Upper lobe of left lung (tissue), 6 donors: ENCODE measurements around the gene PPP2R3B. TPM values are rescaled to one million over a fixed set of nuclear protein-coding genes. Genes with fewer than 3 reads are reported as not detected.
"Not testable (repeated sequence)": the region's sequence is repeated elsewhere in the genome, so short reads cannot be mapped to it uniquely, and the experiment has no call there.

Experiments used
- ATAC-seq, 2 donors: fragments of 200-7000 bp; cut with Tn5 transposase; one replicate each; pipeline ENCODE4 v1.9.1; 2022; ENCODE audit warnings: mild to moderate bottlenecking in 2 of 2, moderate library complexity in 2 of 2; ENCODE audit not compliant: low FRiP score in 2 of 2
- DNase-seq, 2 donors: peaks; one replicate each; pipeline ENCODE4 v3.0.0-alpha.2; 2019 to 2020
- H3K27ac ChIP-seq, 4 donors: fragments of 200-600 bp; sonication (generic); one replicate each; pipeline ENCODE4 v1.5.1; 2016 to 2019
- H3K27me3 ChIP-seq, 4 donors: fragments of 200-600 bp; sonication (generic); one replicate each; pipeline ENCODE4 v1.5.1; 2017 to 2019
- H3K36me3 ChIP-seq, 4 donors: fragments of 200-600 bp; sonication (generic); one replicate each; pipeline ENCODE4 v1.5.1; 2016 to 2019
- H3K4me1 ChIP-seq, 4 donors: fragments of 200-600 bp; sonication (generic); one replicate each; pipeline ENCODE4 v1.5.1; 2018 to 2019
- H3K4me3 ChIP-seq, 4 donors: fragments of 200-600 bp; sonication (generic); one replicate each; pipeline ENCODE4 v1.5.1; 2017 to 2019; ENCODE audit warnings: mild to moderate bottlenecking in 2 of 4, moderate library complexity in 1 of 4
- H3K9me3 ChIP-seq, 4 donors: fragments of 200-600 bp; sonication (generic); one replicate each; pipeline ENCODE4 v1.5.1; 2018 to 2019
- EP300 ChIP-seq, 4 donors: sonication (generic); formaldehyde crosslinking; IDR thresholded peaks; one replicate each; pipeline ENCODE4 v1.5.1; 2017; ENCODE audit warnings: antibody characterized with exemption in 4 of 4, control low read depth in 2 of 4
- POLR2A ChIP-seq, 4 donors: fragments of 450-650 bp; IDR thresholded peaks; one replicate each; pipeline ENCODE4 v1.5.1; 2016 to 2017; ENCODE audit warnings: antibody characterized with exemption in 4 of 4, mild to moderate bottlenecking in 2 of 4
- POLR2AphosphoS5 ChIP-seq, 2 donors: sonication (generic); formaldehyde crosslinking; IDR thresholded peaks; one replicate each; pipeline ENCODE4 v1.5.1; 2017; ENCODE audit warnings: antibody characterized with exemption in 2 of 2
- WGBS, 2 donors: methylation state at CpG; one replicate each; pipeline ENCODE4 v1.1.5; 2017 to 2018; 5-methylcytosine and 5-hydroxymethylcytosine counted together
- total RNA-seq, 6 donors: library from RNA; depleted of rRNA in 4 of 6; stranded (reverse); fragments of >200 nt in 4 of 6; gene quantifications; one replicate each; pipeline versions ENCODE4 v1.1.0 to v1.2.1, GENCODE V29; 2016 to 2021
- TF ChIP-seq, protein P1 (sequence below), 6 experiments: fragments of 450-650 bp in 4 of 6; fragments of 200-600 bp in 2 of 6; sonication (generic) in 2 of 6; IDR thresholded peaks; one replicate each; pipeline ENCODE4 v1.5.1; 2016 to 2019; ENCODE audit warnings: antibody characterized with exemption in 6 of 6
- donor health status: DM: no; HTN: no; CAD: no; lungs with moderate emphysema.
- donor health status: DM: no; HTN: yes; CAD: no; lungs with severe emphysema.

The PPP2R3B gene, protein sequence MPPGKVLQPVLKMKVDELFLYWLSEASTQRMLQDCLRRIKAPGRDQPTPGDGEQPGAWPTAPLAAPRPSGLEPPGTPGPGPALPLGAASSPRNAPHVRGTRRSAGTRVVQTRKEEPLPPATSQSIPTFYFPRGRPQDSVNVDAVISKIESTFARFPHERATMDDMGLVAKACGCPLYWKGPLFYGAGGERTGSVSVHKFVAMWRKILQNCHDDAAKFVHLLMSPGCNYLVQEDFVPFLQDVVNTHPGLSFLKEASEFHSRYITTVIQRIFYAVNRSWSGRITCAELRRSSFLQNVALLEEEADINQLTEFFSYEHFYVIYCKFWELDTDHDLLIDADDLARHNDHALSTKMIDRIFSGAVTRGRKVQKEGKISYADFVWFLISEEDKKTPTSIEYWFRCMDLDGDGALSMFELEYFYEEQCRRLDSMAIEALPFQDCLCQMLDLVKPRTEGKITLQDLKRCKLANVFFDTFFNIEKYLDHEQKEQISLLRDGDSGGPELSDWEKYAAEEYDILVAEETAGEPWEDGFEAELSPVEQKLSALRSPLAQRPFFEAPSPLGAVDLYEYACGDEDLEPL
- total RNA-seq, result 10 to 100 TPM in 5 of 6 donors, 1 to 10 TPM in 1; 8.7 to 72.3 (median 15.1) TPM

DNA sequence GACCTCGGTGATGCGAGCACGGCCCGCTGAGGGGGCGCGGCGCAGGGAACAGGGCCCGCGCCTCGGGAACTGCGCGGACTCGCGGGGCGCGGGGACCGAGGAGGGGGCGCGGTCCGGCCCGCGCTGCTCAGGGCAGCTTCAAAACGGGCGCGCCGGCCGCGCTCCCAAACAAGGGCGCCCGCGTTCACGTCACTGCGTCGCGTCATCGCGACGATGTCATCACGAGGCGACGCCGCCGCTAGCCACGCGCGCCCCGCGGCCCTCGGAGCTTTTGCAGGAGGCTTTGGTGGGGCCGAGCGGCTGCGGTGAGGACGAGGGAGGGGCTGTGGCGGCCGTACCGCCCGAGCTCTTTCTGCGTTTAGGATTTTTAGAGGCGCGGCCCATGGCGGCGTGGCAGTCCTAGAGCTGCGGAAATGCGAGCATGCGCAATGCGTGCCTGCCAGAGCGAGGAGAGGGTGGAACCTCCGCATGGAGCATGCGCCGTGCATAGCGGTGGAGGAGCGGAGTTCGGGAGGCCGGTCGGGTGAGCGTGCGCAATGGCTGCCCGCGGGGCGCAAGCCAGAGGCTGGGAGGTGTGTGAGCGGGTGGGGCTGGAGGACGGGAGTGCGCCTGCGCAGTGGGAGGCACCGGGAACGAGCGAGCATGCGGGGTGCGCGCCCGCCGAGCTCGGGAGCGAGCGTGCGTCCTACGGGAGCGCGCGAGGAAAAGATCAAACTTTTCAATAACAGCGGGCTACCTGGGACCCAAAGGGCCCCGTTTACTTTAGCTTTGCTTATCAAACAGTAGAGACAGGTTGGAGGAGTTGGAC, at the start of gene PPP2R3B:
PPP2R3B (minus strand) TSS at position 140 of the 808 bp plus-strand sequence. CDS start 216 bp downstream, outside the sequence.
- peaks cover 6 to 18% (median 6%) of the 10 kb centered on the region in 4 donors for H3K4me1 ChIP-seq
- DNase-seq (peak; percentile 99), ATAC-seq (peak; percentile 100)
- H3K27ac ChIP-seq, result peak within 1 kb of the TSS; percentile 99 to 100 (median 100)
- no peaks in the 10 kb centered on the region for H3K36me3 ChIP-seq
- no peaks in the 10 kb centered on the region for H3K27me3 ChIP-seq
- TF ChIP-seq EP300 (IDR thresholded peaks at IDR 0.05) (no peak), POLR2AphosphoS5 (IDR thresholded peaks at IDR 0.05) (peak; percentile 78 to 82), POLR2A (IDR thresholded peaks at IDR 0.05) (peak in 3 of 4 donors; percentile 51 to 78 (median 75))
- TF ChIP-seq, protein P1, sequence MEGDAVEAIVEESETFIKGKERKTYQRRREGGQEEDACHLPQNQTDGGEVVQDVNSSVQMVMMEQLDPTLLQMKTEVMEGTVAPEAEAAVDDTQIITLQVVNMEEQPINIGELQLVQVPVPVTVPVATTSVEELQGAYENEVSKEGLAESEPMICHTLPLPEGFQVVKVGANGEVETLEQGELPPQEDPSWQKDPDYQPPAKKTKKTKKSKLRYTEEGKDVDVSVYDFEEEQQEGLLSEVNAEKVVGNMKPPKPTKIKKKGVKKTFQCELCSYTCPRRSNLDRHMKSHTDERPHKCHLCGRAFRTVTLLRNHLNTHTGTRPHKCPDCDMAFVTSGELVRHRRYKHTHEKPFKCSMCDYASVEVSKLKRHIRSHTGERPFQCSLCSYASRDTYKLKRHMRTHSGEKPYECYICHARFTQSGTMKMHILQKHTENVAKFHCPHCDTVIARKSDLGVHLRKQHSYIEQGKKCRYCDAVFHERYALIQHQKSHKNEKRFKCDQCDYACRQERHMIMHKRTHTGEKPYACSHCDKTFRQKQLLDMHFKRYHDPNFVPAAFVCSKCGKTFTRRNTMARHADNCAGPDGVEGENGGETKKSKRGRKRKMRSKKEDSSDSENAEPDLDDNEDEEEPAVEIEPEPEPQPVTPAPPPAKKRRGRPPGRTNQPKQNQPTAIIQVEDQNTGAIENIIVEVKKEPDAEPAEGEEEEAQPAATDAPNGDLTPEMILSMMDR (IDR thresholded peaks at IDR 0.05), result peak in 3 of 6 experiments; percentile 31 to 54 (median 43)
- no peaks in the 10 kb centered on the region for H3K9me3 ChIP-seq
- WGBS, 2 donors, result 1% methylated on average over 51 to 58 of the region's 102 CpGs
- H3K4me3 ChIP-seq, result peak within 1 kb of the TSS; percentile 85 to 100 (median 96)

DNA sequence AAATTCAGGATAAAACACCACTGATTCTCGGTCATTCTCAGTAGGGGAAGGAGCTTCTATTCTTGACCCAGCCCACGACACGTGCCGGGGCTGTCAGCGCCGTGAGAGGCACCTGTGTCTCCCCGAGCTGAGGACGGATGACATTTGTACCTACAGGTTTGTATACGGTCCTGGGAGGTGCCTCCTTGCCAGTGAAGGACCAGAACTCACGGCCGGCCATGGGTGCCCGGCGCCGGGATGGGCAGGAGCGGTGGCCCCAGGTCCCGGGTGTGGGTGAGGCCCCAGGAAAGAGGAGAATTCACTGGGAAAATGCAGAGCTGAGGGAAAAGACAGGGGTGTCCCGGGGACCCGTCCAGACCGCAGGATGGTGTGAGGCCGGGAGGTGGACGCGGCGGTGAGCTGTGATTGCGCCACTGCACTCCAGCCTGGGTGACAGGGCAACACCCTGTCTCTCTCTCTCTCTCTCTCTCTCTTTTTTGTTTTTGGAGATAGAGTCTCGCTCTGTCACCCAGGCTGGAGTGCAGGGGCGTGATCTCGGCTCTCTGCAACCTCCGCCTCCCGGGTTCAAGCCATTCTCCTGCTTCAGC, 48.9 kb upstream of the PPP2R3B start:
- H3K4me1 ChIP-seq, result peaks cover 0 to 10% (median 0%) of the 10 kb centered on the region in 4 donors
- H3K36me3 ChIP-seq, result no peaks in the 10 kb centered on the region
- 65 to 67% methylated on average over 29 of the region's 29 CpGs for WGBS, 2 donors
- TF ChIP-seq, protein P1 (IDR thresholded peaks at IDR 0.05), result no peak
- no peak for TF ChIP-seq POLR2AphosphoS5 (IDR thresholded peaks at IDR 0.05)
- TF ChIP-seq EP300 (IDR thresholded peaks at IDR 0.05), result no peak
- no peak for TF ChIP-seq POLR2A (IDR thresholded peaks at IDR 0.05)
- peak in 1 of 2 donors; percentile 73 for DNase-seq
- no peak overlapping the region for H3K27ac ChIP-seq
- ATAC-seq, result no peak
- peaks cover 0 to 7% (median 0%) of the 10 kb centered on the region in 4 donors for H3K27me3 ChIP-seq
- H3K4me3 ChIP-seq, result no peak overlapping the region
- no peaks in the 10 kb centered on the region for H3K9me3 ChIP-seq

DNA sequence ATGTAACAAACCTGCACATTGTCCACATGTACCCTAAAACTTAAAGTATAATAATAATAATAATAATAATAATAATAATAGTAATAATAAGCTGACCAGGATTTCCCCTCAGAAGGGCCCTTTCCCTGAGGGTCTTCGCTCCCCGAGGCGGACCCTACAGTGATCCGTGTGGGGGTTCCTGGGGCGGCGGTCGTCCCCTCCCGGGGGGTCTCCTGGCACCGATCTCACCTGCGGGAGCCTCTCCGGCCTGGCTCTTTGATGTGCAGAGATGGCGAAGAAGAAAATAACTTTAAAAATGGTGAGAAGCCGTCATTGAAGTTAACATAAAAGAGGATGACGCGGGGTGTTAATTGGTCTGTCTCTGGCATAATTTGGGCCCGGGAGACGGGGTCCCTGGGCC, 48.2 kb upstream of the PPP2R3B start:
- 60 to 73% methylated on average over 17 of the region's 17 CpGs for WGBS, 2 donors
- Histone ChIP-seq H3K27me3 (peaks cover 0 to 7% (median 0%) of the 10 kb centered on the region in 4 donors), H3K27ac (no peak overlapping the region), H3K4me1 (peaks cover 0 to 10% (median 0%) of the 10 kb centered on the region in 4 donors), H3K4me3 (no peak overlapping the region), H3K9me3 (no peaks in the 10 kb centered on the region), H3K36me3 (no peaks in the 10 kb centered on the region)
- ATAC-seq (no peak), DNase-seq (no peak)
- TF ChIP-seq EP300 (IDR thresholded peaks at IDR 0.05), result no peak
- no peak for TF ChIP-seq POLR2A (IDR thresholded peaks at IDR 0.05)
- TF ChIP-seq POLR2AphosphoS5 (IDR thresholded peaks at IDR 0.05), result no peak
- TF ChIP-seq, protein P1 (IDR thresholded peaks at IDR 0.05), result no peak

DNA sequence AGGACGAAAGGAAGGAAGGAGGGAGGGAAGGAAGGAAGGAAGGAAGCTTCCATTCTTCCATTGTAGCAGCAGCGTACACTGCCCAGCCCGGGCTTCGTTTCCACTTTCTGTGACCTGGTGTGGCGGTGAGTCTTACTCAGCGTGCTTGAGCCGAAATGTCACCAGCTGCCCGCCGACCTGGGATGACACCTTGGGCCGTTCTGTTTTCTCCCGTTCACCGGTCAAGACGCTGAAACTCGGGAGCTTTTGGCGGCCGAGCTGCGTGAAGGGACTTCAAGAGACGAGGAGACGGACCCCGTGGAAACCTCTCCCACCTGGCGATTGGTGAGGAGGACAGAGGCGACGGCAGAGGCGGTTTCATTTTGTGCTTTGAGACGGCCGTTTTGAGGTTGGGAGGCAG, 47.1 kb upstream of the PPP2R3B start:
- ATAC-seq (no peak), DNase-seq (no peak)
- 74 to 79% methylated on average over 26 of the region's 26 CpGs for WGBS, 2 donors
- no peak for TF ChIP-seq EP300 (IDR thresholded peaks at IDR 0.05)
- no peak for TF ChIP-seq POLR2AphosphoS5 (IDR thresholded peaks at IDR 0.05)
- Histone ChIP-seq H3K4me1 (peaks cover 0 to 10% (median 0%) of the 10 kb centered on the region in 4 donors), H3K36me3 (no peaks in the 10 kb centered on the region), H3K27me3 (peaks cover 0 to 7% (median 0%) of the 10 kb centered on the region in 4 donors), H3K9me3 (no peaks in the 10 kb centered on the region), H3K27ac (no peak overlapping the region), H3K4me3 (no peak overlapping the region)

DNA sequence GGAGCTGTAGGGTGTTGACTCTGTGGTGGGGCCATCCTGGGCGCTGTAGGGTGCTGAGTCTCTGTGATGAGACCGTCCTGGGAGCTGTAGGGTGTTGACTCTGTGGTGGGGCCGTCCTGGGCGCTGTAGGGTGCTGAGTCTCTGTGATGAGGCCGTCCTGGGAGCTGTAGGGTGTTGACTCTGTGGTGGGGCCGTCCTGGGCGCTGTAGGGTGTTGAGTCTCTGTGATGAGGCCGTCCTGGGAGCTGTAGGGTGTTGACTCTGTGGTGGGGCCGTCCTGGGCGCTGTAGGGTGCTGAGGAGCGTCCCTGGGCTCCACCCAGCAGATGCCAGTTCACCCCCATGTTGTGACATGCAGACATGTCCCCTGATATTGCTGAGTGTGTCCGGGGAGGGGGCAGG, 46.0 kb upstream of the PPP2R3B start:
- DNase-seq, H3K27me3 ChIP-seq, ATAC-seq: not testable (repeated sequence)

More for the DNA sequence above, 46.0 kb upstream of the PPP2R3B start:
- H3K27ac ChIP-seq, H3K4me3 ChIP-seq, H3K36me3 ChIP-seq, H3K4me1 ChIP-seq, H3K9me3 ChIP-seq: not testable (repeated sequence)
- WGBS, 2 donors, result 80 to 88% methylated on average over 5 to 11 of the region's 12 CpGs
